ENCODE results near the gene ZNF84. TPM values are rescaled to one million over a fixed set of nuclear protein-coding genes. Genes with fewer than 3 reads are reported as not detected.

ZNF84 gene
- total RNA-seq, 1 experiment from 2014 or later, result 12.1 TPM

Other genes with a start within 250 kb of the ZNF84 start
- 46.1 and 98.9 TPM in 2 replicates for gene GOLGA3, start 208.6 kb upstream of the ZNF84 start, total RNA-seq (2014; rRNA removed; shearing (Covaris generic))
- 14.7 and 33.1 TPM in 2 replicates for gene CHFR, start 149.9 kb upstream of the ZNF84 start, total RNA-seq (2014; rRNA removed; shearing (Covaris generic))
- 2.0 and 6.4 TPM in 2 replicates for gene ZNF605, start 81.2 kb upstream of the ZNF84 start, total RNA-seq (2014; rRNA removed; shearing (Covaris generic))
- gene ZNF26, start 51.1 kb upstream of the ZNF84 start, total RNA-seq (2014; rRNA removed; shearing (Covaris generic)), result 4.0 and 10.7 TPM in 2 replicates
- 10.7 and 15.7 TPM in 2 replicates for gene ZNF140, start 43.4 kb downstream of the ZNF84 start, total RNA-seq (2014; rRNA removed; shearing (Covaris generic))
- gene ZNF891, start 92.8 kb downstream of the ZNF84 start, total RNA-seq (2014; rRNA removed; shearing (Covaris generic)), result 0.32 and 0.44 TPM in 2 replicates
- 3.7 and 8.7 TPM in 2 replicates for gene ZNF10, start 93.1 kb downstream of the ZNF84 start, total RNA-seq (2014; rRNA removed; shearing (Covaris generic))
- gene ZNF268, start 144.0 kb downstream of the ZNF84 start, total RNA-seq (2014; rRNA removed; shearing (Covaris generic)), result 14.4 and 16.2 TPM in 2 replicates
- gene ANHX, start 198.4 kb downstream of the ZNF84 start, total RNA-seq (2014; rRNA removed; shearing (Covaris generic)), result not detected in 2 replicates